HG03469 (cell line): ENCODE results near the gene LHX4.

ENCODE experiments used
- ATAC-seq: cut with Tn5 transposase; IDR thresholded peaks from one replicate; pipeline ENCODE4 v1.9.1; 2021; ENCODE audit warnings: mild to moderate bottlenecking, moderate library complexity, moderate number of reproducible peaks; ENCODE audit not compliant: unreplicated experiment

LHX4 gene

DNA sequence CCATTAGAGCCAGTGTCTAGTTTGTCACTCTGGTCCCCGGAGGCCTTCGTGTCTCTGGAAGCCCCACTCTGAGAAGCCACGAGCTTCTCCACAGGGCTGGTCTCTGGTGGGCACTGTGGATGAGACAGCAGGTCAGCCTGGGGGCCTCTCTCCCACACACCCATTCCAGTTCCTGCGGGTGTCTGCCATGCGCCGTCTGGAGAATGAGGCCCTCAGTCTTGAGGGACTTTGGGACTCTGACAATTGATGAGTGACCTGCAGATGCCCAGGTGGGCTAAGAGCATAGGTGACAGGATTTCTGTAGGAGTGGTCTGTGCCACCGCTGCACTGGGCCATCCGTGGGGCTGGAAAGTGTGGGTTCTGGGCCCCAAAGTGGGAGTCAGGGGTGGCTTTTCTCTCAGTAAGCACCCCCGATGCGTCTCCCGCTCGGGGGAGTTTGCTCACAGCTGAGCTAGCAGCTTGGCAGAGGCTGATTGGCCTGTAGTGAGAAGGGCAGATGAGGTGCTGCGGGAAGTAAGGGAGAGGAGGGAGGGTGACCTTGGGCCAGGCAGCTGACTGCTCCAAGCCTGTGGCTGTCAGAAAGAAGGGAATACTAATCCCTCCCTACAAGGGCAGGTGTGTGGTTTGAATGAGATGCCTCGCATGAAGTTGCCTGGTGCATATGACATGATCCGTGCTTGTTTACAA is 26.4 kb downstream of the LHX4 start:
- no peak for ATAC-seq

GRCh38 chr1:180257028-180257386 is 26.9 kb downstream of the LHX4 start:
- ATAC-seq: no peak

- no peak for ATAC-seq
These were observed 27.4 kb downstream of the LHX4 start for GRCh38 chr1:180257486-180257885.

DNA sequence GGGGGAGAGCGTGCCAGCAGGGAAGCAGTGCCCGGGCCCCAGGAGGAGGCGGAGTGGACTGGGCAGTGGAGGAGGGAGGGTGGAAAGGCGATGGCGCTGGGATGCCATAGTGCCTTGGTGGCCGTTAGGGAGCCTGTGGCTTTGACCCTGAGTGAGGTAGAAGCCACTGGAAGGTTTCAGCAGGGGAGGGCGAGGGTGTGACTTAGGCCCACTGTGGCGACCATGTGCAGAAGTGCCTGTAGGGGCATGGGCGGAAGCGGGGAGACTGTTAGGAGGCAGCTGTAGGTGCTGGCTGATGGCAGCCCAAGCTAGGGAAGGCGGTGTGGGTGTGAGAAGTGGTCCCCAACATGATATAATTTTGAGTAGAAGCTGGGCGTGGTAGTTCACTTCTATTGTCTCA is 28.2 kb downstream of the LHX4 start:
- ATAC-seq: no peak

DNA sequence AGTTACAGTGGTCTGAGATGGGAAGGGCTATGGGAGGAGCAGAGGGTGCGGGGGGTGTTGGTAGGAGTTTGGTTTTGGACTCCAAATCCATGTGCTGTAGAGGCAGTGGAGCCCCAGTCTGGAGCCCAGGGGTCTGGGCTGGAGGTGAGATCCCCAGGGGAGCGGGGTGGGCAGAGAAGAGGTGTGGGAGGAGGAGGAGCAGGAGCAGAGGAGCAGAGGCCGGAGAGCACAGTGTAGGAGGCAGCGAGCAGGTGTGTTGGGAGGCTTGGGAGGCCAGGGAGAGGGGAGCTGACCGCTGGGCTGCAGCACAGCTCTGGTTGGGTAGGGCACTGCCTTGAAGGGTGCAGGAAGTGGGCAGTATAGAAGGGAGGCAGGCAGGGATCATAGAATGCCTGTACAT is 28.9 kb downstream of the LHX4 start:
- ATAC-seq: no peak

DNA sequence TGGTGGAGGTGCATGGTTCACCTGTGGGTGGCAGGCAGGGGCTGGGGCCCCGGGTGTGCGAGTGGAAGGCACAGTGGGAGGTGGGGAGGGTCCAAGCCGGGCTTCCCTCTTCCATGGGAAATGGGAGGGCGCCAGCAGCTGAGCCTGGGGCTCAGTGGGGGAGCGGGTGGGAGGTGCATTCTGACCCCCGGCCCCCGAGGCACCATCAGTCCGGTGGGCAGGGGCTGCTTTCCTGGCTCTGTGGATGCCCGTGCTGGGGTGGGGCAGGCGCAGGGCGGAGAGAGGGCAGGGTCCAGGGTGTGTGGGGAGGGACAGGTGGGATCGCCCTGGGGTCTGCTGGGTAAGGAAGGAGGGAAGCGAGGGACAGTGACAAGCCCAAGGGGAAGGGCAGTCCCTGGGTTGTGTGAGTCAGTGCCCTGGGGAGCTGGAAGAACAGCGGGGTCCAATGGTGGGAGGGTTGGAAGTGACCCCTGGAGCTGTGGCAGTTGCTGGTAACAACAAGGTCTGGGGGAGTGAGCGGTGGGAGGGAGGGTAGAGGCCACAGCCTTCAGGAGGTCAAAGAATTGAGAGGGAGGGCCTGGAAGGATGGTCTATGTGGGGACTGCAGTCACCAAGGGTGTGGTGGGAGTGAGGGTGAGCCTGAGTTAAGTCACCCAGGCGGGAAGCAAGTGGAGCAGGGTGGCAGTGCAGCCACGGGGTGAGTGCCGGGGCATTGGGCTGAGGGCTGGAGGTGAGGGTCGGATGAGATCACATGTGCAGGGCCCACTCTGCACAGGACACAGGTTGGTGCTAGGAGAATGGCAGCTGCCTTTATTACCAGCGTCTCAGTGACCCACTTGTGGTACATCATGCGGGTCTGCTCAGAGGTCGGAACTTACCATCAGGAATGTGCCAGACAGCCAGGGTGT is 29.6 kb downstream of the LHX4 start:
- ATAC-seq: no peak

DNA sequence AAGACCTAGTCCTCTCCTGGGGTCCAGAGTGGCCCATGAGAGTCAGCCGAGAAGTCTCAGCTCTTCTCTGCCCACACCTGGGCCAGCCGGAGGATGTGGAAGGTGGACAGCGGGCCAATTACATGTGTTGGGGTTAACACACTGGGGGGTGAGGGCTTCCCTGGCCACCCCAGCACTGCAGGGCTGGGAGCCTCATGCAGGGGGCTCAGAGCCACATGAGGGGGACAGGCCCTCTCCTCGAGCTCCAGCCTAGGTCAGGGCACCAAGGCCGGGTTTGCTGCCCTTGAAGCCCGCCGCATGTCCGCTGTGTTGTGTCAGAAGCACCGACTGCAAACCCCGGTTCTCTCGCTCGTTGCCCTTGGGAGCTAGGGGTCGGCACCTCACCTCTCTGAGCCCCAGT is 30.5 kb downstream of the LHX4 start:
- no peak for ATAC-seq

DNA sequence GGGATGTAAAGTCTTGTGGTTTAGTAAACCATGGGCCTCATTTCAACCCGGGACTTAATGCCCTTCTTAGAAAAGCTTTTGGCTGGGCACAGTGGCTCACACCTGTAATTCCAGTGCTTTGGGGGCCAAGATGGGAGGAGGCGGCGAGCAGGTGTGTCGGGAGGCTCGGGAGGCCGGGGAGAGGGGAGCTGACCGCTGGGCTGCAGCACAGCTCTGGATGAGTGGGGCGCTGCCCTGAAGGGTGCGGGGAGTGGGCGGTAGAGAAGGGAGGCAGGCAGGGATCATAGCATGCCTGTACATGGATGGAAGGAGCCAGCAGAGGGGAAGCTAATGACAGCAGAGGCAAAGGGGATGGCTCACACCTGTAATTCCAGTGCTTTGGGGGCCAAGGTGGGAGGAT is 31.0 kb downstream of the LHX4 start:
- no peak for ATAC-seq

- ATAC-seq: no peak
These were observed 31.6 kb downstream of the LHX4 start for GRCh38 chr1:180261524-180262155.

GRCh38 chr1:180262628-180263488 is 32.8 kb downstream of the LHX4 start:
- no peak for ATAC-seq

- no peak for ATAC-seq
These were observed 34.5 kb downstream of the LHX4 start for GRCh38 chr1:180264595-180264994.

- no peak for ATAC-seq
These were observed 35.1 kb downstream of the LHX4 start for GRCh38 chr1:180265201-180265600.

- no peak for ATAC-seq
These were observed 35.8 kb downstream of the LHX4 start for GRCh38 chr1:180265871-180266270.

- no peak for ATAC-seq
These were observed 36.5 kb downstream of the LHX4 start for GRCh38 chr1:180266275-180267210.

- no peak for ATAC-seq
These were observed 37.1 kb downstream of the LHX4 start for GRCh38 chr1:180267211-180267561.

DNA sequence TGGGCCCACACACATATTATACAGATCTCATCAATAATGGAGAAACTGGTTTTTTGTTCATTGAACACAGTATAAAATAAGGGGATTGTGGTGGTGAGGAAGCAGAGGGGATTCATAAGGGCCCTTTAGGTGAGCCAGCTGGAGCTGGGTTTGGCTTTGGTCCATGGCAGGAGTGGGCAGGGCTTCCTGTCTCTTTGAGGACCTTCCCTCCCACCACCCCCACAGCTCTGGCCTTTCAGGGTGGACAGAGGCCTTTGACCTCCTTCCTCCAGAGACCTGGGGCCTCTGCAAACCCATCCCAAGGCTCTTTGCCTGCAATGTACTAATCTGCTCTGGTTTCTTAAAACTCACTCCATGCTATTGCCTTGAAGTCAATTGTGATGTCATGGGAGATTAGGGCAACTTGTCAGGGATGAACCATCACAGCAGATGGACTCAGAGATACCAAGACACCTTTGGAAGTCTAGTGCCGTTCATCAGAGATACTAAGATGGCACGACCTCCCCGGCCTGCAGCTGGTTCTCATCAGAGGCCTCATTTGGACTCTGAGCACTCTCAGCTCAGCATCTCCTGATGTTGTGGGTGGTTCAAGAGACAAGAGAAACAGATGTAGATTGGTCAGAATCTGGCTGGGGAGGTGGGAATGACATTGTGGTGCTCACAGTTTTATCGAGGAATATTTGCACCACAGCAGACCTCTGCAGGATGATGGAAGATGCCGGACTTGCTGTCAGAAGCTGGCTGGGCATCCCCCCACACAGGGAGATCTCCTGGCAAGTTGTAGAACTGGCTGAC is 37.9 kb downstream of the LHX4 start:
- no peak for ATAC-seq

- no peak for ATAC-seq
These were observed 38.6 kb downstream of the LHX4 start for GRCh38 chr1:180268556-180269075.

DNA sequence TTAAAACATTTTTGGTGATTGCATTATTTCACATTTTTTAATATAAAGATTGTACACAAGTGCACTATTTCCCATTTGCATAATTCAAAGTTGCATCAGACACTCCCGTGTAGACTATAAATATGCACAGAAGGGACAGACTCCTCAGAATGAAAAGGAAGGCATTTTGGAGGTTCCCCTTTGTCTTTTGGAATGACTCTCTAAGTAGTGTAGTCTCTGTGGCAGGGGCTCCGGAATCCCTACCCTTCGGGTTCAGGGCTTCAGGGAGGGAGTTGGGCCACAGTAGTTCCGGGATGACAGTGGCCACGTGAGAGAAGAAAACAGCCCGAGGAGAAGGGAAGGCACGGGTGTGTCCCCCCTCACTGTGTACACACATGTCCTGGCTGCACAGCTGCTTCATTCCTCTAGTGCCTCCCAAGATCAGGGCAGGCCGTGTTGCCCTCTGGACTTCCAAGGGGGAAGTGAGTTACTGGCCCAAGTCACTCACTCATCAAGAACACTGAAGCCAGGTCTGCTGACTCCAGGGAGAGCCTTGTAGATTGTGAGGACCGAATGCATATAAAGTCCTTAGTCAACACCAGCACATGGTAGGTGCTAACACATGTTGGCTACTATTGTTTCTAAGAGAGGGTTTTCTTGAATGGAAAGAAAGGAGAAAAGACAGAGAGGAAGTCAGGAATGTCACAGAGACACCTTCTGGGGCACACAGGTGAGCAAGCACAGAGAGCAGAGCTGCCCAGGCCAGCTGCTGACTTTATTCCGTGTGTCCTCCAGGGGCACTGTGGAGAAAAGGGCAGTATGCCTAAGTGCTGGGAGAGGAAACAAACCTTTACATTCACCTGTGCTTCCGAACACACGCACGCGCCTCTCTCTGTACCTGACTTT is 39.8 kb downstream of the LHX4 start:
- ATAC-seq: no peak
